HepG2 (cell line): ENCODE data around the gene COMT. TPM values are rescaled to one million over a fixed set of nuclear protein-coding genes. Genes with fewer than 3 reads are reported as not detected.

Experiments used
- ATAC-seq: fragments of 200-7000 bp; cut with Tn5 transposase; 3 replicates; pipeline ENCODE4 v1.9.1; 2020; ENCODE audit warnings: mild to moderate bottlenecking, moderate library complexity
- BruUV-seq: library from RNA; stranded (reverse); fragments of 400-500 nt; replicated peaks from 2 replicates; lab custom pipeline; 2021; lab: Mats Ljungman, UMichigan
- CTCF ChIA-PET: fragments of 300-600 bp; formaldehyde crosslinking; extraction: SDS; loops from one replicate; lab custom pipeline; 2021; ENCODE audit warnings: low total read pairs, inconsistent platforms, low intra/inter-chr PET ratio; lab: Yijun Ruan, JAX
- POLR2A ChIA-PET: fragments of 350-600 bp; sonication (Branson Sonifier 250); formaldehyde crosslinking; loops from one replicate; lab custom pipeline; 2020; ENCODE audit warnings: antibody characterized with exemption, inconsistent platforms; lab: Yijun Ruan, JAX
- DNase-seq: peaks from one replicate; pipeline ENCODE4 v3.0.0-alpha.2; 2015; ENCODE audit warnings: low spot score
- FAIRE-seq: peaks from 3 replicates; lab custom pipeline; 2011; peaks lifted over from hg19 to GRCh38; lab: Jason Lieb, UNC
- H2AFZ ChIP-seq: one replicate; pipeline ENCODE4 v1.6.1; 2011; ENCODE audit warnings: low read length, inconsistent platforms
- H3K27ac ChIP-seq: fragments of 300-600 bp; 3 replicates; pipeline ENCODE4 v1.8.0; 2011; ENCODE audit warnings: mixed run types, mild to moderate bottlenecking, mixed read lengths, low read length, inconsistent platforms; ENCODE audit not compliant: insufficient read depth; ENCODE audit errors: extremely low read length
- H3K27me3 ChIP-seq, 2 experiments: fragments of 200-600 bp in 1 of 2; 2 replicates in 1 of 2; 3 replicates in 1 of 2; pipeline versions ENCODE4 v1.6.0 to v1.8.0; 2011; ENCODE audit warnings: low read length in 2 of 2, mild to moderate bottlenecking in 2 of 2, moderate library complexity in 2 of 2, inconsistent platforms in 1 of 2; ENCODE audit not compliant: insufficient read depth in 2 of 2, control insufficient read depth in 1 of 2
- H3K36me3 ChIP-seq, 2 experiments: fragments of 200-600 bp in 1 of 2; replicated peaks in 1 of 2; 2 replicates in 1 of 2; 3 replicates in 1 of 2; pipeline versions ENCODE4 v1.5.1 to v1.8.0; 2011; ENCODE audit warnings: low read length in 2 of 2, inconsistent platforms in 1 of 2; ENCODE audit not compliant: insufficient read depth in 2 of 2, control insufficient read depth in 1 of 2
- H3K4me1 ChIP-seq: 2 replicates; pipeline ENCODE4 v1.5.1; 2012; ENCODE audit warnings: low read length, inconsistent platforms; ENCODE audit not compliant: insufficient read depth
- H3K4me2 ChIP-seq: 2 replicates; pipeline ENCODE4 v1.6.0; 2011; ENCODE audit warnings: low read depth, low read length, inconsistent platforms
- H3K4me3 ChIP-seq, 3 experiments: fragments of 200-600 bp in 1 of 3; sonication (generic), shearing (Covaris generic) in 1 of 3; replicated peaks in 1 of 3; 2 replicates each; pipeline ENCODE4 v1.5.1; 2011 to 2016; ENCODE audit warnings: low read length in 3 of 3, inconsistent platforms in 2 of 3, low read depth in 2 of 3, mild to moderate bottlenecking in 2 of 3, control low read depth in 1 of 3, mixed read lengths in 1 of 3; ENCODE audit not compliant: insufficient read depth in 1 of 3
- H3K79me2 ChIP-seq: one replicate; pipeline ENCODE4 v1.6.1; 2011; ENCODE audit warnings: low read length, inconsistent platforms; ENCODE audit not compliant: insufficient read depth
- H3K9ac ChIP-seq: 2 replicates; pipeline ENCODE4 v1.6.0; 2011; ENCODE audit warnings: mild to moderate bottlenecking, low read depth, low read length, inconsistent platforms; ENCODE audit not compliant: insufficient read depth
- H3K9me3 ChIP-seq: 2 replicates; pipeline ENCODE4 v1.5.1; 2012; ENCODE audit warnings: mild to moderate bottlenecking, low read length
- H4K20me1 ChIP-seq: 2 replicates; pipeline ENCODE4 v1.6.0; 2011; ENCODE audit warnings: inconsistent platforms, mild to moderate bottlenecking, low read length, moderate library complexity; ENCODE audit not compliant: insufficient read depth
- PCBP1 ChIP-seq: fragments of 200-400 bp; formaldehyde crosslinking; IDR thresholded peaks from 2 replicates; pipeline ENCODE4 v1.6.1; 2017; ENCODE audit warnings: mild to moderate bottlenecking, low read depth, low read length, borderline replicate concordance
- ZNF562 ChIP-seq: sonication (generic); formaldehyde crosslinking; IDR thresholded peaks from 2 replicates; pipeline ENCODE4 v1.8.0; 2022; ENCODE audit warnings: missing genetic modification reagents, borderline replicate concordance
- WGBS: methylation state at CpG from one replicate; pipeline ENCODE4 v1.1.6; 2017; ENCODE audit warnings: low lambda C conversion rate; 5-methylcytosine and 5-hydroxymethylcytosine counted together
- in situ Hi-C: cut with HindIII; loops from 2 replicates; pipeline ENCODE4 v1.10.0; 2017; ENCODE audit warnings: low pct_unique_long_range_greater_than_20kb; ENCODE audit not compliant: extremely low pct_ligation_motif_present
- intact Hi-C: fragments of 100-400 bp; cut with micrococcal nuclease; formaldehyde crosslinking; loops from one replicate; pipeline ENCODE4 v1.10.0; 2022; ENCODE audit not compliant: unreplicated experiment
- polyA plus RNA-seq, 8 experiments: library from polyadenylated mRNA; depleted of rRNA in 3 of 8; stranded (reverse) in 7 of 8; unstranded in 1 of 8; fragments of >200 nt; fragmentation: Illumina TruSeq in 4 of 8; extraction: Trizol in 4 of 8; gene quantifications; 2 replicates each; pipeline versions ENCODE4 v1.2.1 to v1.2.3, GENCODE V29; 2011 to 2016; ENCODE audit warnings: low read depth in 4 of 8, missing spikeins in 1 of 8, mixed read lengths in 1 of 8; ENCODE audit not compliant: insufficient read depth in 1 of 8
- total RNA-seq, 5 experiments: library from RNA; depleted of rRNA; stranded (reverse); fragments of >200 nt; fragmentation: Illumina TruSeq; extraction: Trizol; gene quantifications; 2 replicates each; pipeline ENCODE4 v1.2.3, GENCODE V29; 2016; ENCODE audit warnings: low read depth in 1 of 5
- TF ChIP-seq, protein P1 (sequence below), 2 experiments: sonication (generic) in 1 of 2; formaldehyde crosslinking in 1 of 2; IDR thresholded peaks; 2 replicates each; pipeline versions ENCODE4 v1.4.0 to v1.6.1; 2016 to 2020; ENCODE audit warnings: borderline replicate concordance in 1 of 2, low read depth in 1 of 2, mild to moderate bottlenecking in 1 of 2, missing genetic modification reagents in 1 of 2

Gene COMT
- total and polyA plus RNA-seq, 2 of the 13 experiments (the other 11 are each of a cell fraction or from before 2014, with no cell fraction given), result 156 to 162 TPM

DNA sequence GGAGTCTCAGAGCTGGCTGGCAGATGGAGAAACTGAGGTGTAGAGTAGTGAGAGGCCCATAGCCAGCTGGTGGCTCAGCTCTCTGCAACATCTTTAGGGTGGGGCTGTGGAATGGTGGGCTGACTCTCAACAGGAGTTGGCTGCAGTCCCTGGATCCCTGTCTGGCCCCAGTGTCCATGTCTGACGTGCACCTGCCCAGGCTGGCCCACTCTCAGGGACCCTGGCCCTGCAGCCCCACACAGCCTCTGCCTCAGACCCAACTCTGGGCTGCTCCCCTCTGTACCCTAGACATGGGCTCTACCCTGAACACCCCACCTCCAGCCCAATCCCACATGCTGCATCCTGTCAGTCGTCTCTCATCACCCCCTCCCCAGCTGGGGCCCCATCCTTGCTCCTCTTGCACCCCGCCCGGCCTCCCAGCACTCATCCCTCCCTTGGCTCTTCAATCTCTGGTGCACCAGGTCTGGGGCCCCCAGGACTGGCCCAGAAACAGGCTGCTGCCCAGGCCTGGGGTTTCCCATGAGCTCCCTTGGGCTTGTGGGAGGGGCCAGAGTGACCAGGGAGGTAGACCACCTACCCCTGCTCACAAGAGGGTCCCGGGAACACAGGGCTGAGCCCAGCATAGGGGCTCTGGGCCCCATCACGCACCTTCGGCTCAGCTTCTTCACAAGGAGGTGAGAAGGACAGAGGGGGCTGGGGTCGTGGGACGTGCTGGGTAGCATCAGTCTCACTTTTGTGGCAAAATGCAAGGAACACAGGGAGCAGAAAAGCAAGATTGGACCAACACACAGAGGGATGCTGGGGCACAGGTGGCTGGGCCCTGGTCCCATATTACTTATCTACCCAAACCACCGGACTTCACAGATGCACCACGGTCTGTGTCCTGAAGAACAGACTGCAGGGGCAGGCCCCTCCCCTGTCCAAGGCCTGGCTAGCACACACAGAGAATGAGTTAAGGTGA is 43.6 kb downstream of the COMT start:
- CTCF ChIA-PET, result no interaction called here
- no peak overlapping the region for H2AFZ ChIP-seq
- 96% methylated on average over 8 of the region's 11 CpGs for WGBS
- TF ChIP-seq, protein P1, sequence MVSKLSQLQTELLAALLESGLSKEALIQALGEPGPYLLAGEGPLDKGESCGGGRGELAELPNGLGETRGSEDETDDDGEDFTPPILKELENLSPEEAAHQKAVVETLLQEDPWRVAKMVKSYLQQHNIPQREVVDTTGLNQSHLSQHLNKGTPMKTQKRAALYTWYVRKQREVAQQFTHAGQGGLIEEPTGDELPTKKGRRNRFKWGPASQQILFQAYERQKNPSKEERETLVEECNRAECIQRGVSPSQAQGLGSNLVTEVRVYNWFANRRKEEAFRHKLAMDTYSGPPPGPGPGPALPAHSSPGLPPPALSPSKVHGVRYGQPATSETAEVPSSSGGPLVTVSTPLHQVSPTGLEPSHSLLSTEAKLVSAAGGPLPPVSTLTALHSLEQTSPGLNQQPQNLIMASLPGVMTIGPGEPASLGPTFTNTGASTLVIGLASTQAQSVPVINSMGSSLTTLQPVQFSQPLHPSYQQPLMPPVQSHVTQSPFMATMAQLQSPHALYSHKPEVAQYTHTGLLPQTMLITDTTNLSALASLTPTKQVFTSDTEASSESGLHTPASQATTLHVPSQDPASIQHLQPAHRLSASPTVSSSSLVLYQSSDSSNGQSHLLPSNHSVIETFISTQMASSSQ (IDR thresholded peaks at IDR 0.05; ENCODE audit: low read depth), result no peak
- TF ChIP-seq, protein P1 (CRISPR knock-in tag; IDR thresholded peaks at IDR 0.05; ENCODE audit: borderline replicate concordance), result no peak
- no peak for TF ChIP-seq ZNF562 (CRISPR knock-in tag)
- 0 out of 2 replicates have a peak, but pooled peaks have one; percentile 13 for TF ChIP-seq PCBP1
- TF ChIP-seq, all 625 proteins: peak for 1
- ATAC-seq (no peak), DNase-seq (no peak), FAIRE-seq (no peak)
- H3K79me2 ChIP-seq, result no peaks in the 10 kb centered on the region
- no peak overlapping the region for H3K4me3 ChIP-seq
- no peak overlapping the region; the same call in 1 of the 2 replicates for H3K4me2 ChIP-seq
- H3K27ac ChIP-seq, result no peak overlapping the region
- H4K20me1 ChIP-seq, result peaks cover 9% of the 10 kb centered on the region; the same call in 1 of the 2 replicates
- H3K4me1 ChIP-seq, result peaks cover 18% of the 10 kb centered on the region
- no peaks in the 10 kb centered on the region for H3K27me3 ChIP-seq
- peaks cover 0 to 9% of the 10 kb centered on the region in 2 experiments; a peak in 2 of 5 replicates for H3K36me3 ChIP-seq
- POLR2A ChIA-PET, result no interaction called here
- BruUV-seq, result no TSS peak
- intact Hi-C loops (no loop called here), in situ Hi-C loops (no loop called here)
- H3K9me3 ChIP-seq, result no peaks in the 10 kb centered on the region
- H3K9ac ChIP-seq, result no peak overlapping the region
